Activated CD4-positive, CD25-positive, alpha-beta regulatory T cell (primary cell): Measurements from ENCODE around the gene PLCB2.

Source experiments
- DNase-seq, 4 experiments: peaks; one replicate each; lab custom pipeline; 2025; lab: John Stamatoyannopoulos, UW

PLCB2 gene

GRCh38 chr15:40342416-40343320, 34.9 kb upstream of the PLCB2 start:
- DNase-seq, result no peak

GRCh38 chr15:40340740-40341400, 33.1 kb upstream of the PLCB2 start, which contains the start of gene CCDC9B:
Gene CCDC9B, minus strand, starts transcription at chr15:40340939. Its CDS starts 120 bp downstream, at chr15:40340819.
- DNase-seq, result no peak

GRCh38 chr15:40340038-40340739, 32.5 kb upstream of the PLCB2 start:
- no peak for DNase-seq

- DNase-seq, result no peak
Measured at GRCh38 chr15:40339621-40339945, 31.8 kb upstream of the PLCB2 start.

- no peak for DNase-seq
Measured at GRCh38 chr15:40338921-40339620, 31.3 kb upstream of the PLCB2 start.

- peak; percentile 47 to 67 (median 58) for DNase-seq
Measured at GRCh38 chr15:40338041-40338657, 30.4 kb upstream of the PLCB2 start.

- DNase-seq, result no peak
Measured at GRCh38 chr15:40337597-40337996, 29.9 kb upstream of the PLCB2 start.

- no peak for DNase-seq
Measured at GRCh38 chr15:40336744-40337122, 29.0 kb upstream of the PLCB2 start.

GRCh38 chr15:40335938-40336743, 28.4 kb upstream of the PLCB2 start:
- no peak for DNase-seq

- DNase-seq, result no peak
Measured at GRCh38 chr15:40334941-40335795, 27.4 kb upstream of the PLCB2 start.

GRCh38 chr15:40334541-40334940, 26.8 kb upstream of the PLCB2 start:
- DNase-seq, result no peak

- DNase-seq, result no peak
Measured at GRCh38 chr15:40333922-40334492, 26.3 kb upstream of the PLCB2 start.

- no peak for DNase-seq
Measured at GRCh38 chr15:40332113-40332781, 24.5 kb upstream of the PLCB2 start.

GRCh38 chr15:40331637-40332036, 23.9 kb upstream of the PLCB2 start:
- no peak for DNase-seq

GRCh38 chr15:40331026-40331425, 23.3 kb upstream of the PLCB2 start:
- DNase-seq, result no peak

GRCh38 chr15:40330368-40330836, 22.7 kb upstream of the PLCB2 start:
- DNase-seq, result no peak

- no peak for DNase-seq
Measured at GRCh38 chr15:40329804-40330203, 22.1 kb upstream of the PLCB2 start.

- DNase-seq, result no peak
Measured at GRCh38 chr15:40328751-40329150, 21.0 kb upstream of the PLCB2 start.

GRCh38 chr15:40328176-40328575, 20.4 kb upstream of the PLCB2 start:
- DNase-seq, result no peak
